ENCODE measurements around the gene SPDYE1. TPM values are rescaled to one million over a fixed set of nuclear protein-coding genes. Genes with fewer than 3 reads are reported as not detected.
"Not testable (repeated sequence)": the region's sequence is repeated elsewhere in the genome, so short reads cannot be mapped to it uniquely, and the experiment has no call there.

SPDYE1 gene
- total RNA-seq, 1 experiment from 2014 or later = not detected

GRCh38 chr7:44037951-44038350 is 40.3 kb downstream of the SPDYE1 start:
- H3K36me3 Mint-ChIP-seq; H3K9me3 Mint-ChIP-seq; H3K4me1 Mint-ChIP-seq; POLR2A ChIA-PET; H3K27ac Mint-ChIP-seq; DNase-seq (ENCODE audit: low spot score); H3K4me3 Mint-ChIP-seq; ATAC-seq: not testable (repeated sequence)
- peaks cover 41% of the 10 kb centered on the region for H3K27me3 Mint-ChIP-seq (ENCODE audit: low read depth)
- CTCF ChIA-PET = interaction anchor here (1.0 kb wide), 1 partner anchor 19 kb away, joined by 3 read pairs; no protein-coding TSS in a partner anchor

- DNase-seq (ENCODE audit: low spot score); H3K36me3 Mint-ChIP-seq; H3K9me3 Mint-ChIP-seq; ATAC-seq; H3K27ac Mint-ChIP-seq; H3K4me1 Mint-ChIP-seq; POLR2A ChIA-PET; H3K4me3 Mint-ChIP-seq: not testable (repeated sequence)
- peaks cover 41% of the 10 kb centered on the region for H3K27me3 Mint-ChIP-seq (ENCODE audit: low read depth)
- CTCF ChIA-PET = interaction anchor here (0.6 kb wide), 1 partner anchor 158 kb away, joined by 3 read pairs; no protein-coding TSS in a partner anchor
Measured at GRCh38 chr7:44038553-44038952, 40.9 kb downstream of the SPDYE1 start.

DNA sequence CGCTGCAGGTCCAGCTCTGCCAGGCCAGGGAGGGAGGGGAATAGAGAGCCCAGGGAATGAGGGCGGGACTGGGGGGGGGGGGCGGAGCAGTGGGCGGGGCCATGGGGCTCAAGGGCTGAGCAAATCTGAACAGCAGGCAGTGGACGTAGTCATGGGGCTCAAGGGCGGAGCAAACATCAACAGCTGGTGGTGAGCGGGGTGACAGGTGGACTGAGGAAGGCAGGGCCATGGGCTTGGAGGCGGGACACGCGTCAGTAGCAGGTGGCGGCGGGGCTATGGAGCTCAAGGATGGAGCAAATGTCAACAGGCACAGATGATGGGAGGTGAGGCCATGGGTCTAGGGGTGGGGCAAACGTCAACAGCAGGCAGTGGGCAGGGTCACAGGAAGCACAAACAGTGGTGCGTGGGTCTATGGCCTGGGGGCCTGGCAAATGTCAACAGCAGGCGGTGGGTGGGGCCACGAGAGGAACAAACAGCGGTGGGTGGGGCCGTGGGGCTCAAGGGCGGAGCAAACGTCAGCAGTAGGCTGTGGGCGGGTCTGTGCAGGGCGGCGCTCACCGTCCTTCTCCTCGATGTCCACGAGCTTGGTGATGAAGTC is 41.4 kb downstream of the SPDYE1 start:
- H3K36me3 Mint-ChIP-seq, H3K9me3 Mint-ChIP-seq, POLR2A ChIA-PET, H3K4me1 Mint-ChIP-seq: not testable (repeated sequence)
- Mint-ChIP-seq H3K4me3 (peak overlapping the region; percentile 68), H3K27me3 (ENCODE audit: low read depth) (peaks cover 41% of the 10 kb centered on the region), H3K27ac (peak overlapping the region; percentile 40; the same call in 1 of the 2 replicates)
- peak; percentile 71 for ATAC-seq
- TF ChIP-seq FOXK1 (CRISPR knock-in tag; IDR thresholded peaks at IDR 0.05) (peak; percentile 79), SP1 (CRISPR knock-in tag; conservative IDR thresholded peaks at IDR 0.05) (0 out of 2 replicates have a peak, but pooled peaks have one; percentile 18)
- CTCF ChIA-PET = interaction anchor here (0.6 to 0.7 kb wide), 2 partner anchors 11 to 157 kb away, joined by 3 to 4 read pairs; no protein-coding TSS in a partner anchor
- DNase-seq (ENCODE audit: low spot score) = peak; percentile 82

GRCh38 chr7:44039800-44040492 is 42.2 kb downstream of the SPDYE1 start:
- H3K4me1 Mint-ChIP-seq = not testable (repeated sequence)

DNA sequence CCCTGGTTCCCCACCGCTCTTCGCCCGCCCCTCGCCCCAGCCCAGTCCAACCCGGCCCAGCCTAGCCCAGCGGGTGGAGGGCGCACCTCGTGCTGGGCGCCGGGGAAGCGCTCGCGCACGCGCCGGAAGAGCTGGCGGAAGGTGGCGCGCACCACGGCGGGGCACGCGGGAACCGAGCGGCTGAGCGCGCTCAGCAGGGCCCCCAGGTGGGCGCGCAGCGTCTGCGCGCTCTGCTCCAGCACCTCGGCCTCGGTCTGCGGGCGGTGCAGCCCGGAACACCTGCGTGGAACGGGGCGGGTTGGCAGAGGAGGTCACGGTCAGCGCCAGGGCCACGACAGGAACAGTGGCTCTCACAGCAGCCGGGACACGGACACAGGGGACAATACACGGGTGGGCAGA is 42.8 kb downstream of the SPDYE1 start:
- H3K9me3 Mint-ChIP-seq, ATAC-seq, CTCF ChIA-PET, H3K36me3 Mint-ChIP-seq, H3K27ac Mint-ChIP-seq, POLR2A ChIA-PET: not testable (repeated sequence)
- peak; percentile 27 for DNase-seq (ENCODE audit: low spot score)
- H3K27me3 Mint-ChIP-seq (ENCODE audit: low read depth) = peaks cover 41% of the 10 kb centered on the region
- 0 out of 2 replicates have a peak, but pooled peaks have one; percentile 27 for TF ChIP-seq SP1 (CRISPR knock-in tag; conservative IDR thresholded peaks at IDR 0.05)
- H3K4me1 Mint-ChIP-seq = peaks cover 12% of the 10 kb centered on the region
- H3K4me3 Mint-ChIP-seq = peak overlapping the region; percentile 68; the same call in 1 of the 2 replicates

More at GRCh38 chr7:44039800-44040492, 42.2 kb downstream of the SPDYE1 start:
- CTCF ChIA-PET; H3K36me3 Mint-ChIP-seq; H3K4me3 Mint-ChIP-seq; POLR2A ChIA-PET; H3K27ac Mint-ChIP-seq; H3K9me3 Mint-ChIP-seq; DNase-seq (ENCODE audit: low spot score): not testable (repeated sequence)
- H3K27me3 Mint-ChIP-seq (ENCODE audit: low read depth) = peaks cover 41% of the 10 kb centered on the region
- peak; percentile 0; the same call in 1 of the 2 replicates for ATAC-seq

DNA sequence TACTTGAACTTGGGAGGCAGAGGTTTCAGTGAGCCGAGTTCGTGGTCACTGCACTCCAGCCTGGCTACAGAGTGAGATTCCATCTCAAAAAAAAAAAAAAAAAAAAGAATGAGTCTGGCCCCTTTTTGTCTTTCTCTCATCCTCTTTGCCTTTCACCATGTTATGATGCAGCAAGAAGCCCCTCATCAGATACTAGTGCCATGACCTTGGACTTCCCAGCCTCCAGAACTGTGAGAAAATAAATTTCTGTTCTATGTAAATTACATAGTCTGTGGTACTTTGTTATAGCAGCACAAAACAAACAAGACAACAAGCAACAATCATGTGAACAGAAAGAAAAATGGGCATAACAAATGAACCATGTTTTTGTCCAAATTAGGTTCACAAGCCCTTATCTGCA is 44.5 kb downstream of the SPDYE1 start:
- no peak overlapping the region for H3K4me3 Mint-ChIP-seq
- no peak for ATAC-seq

More for the DNA sequence above, 44.5 kb downstream of the SPDYE1 start:
- Mint-ChIP-seq H3K27me3 (ENCODE audit: low read depth) (peaks cover 33% of the 10 kb centered on the region), H3K36me3 (peaks cover 7% of the 10 kb centered on the region; the same call in 1 of the 2 replicates), H3K9me3 (peaks cover 5% of the 10 kb centered on the region; the same call in 1 of the 2 replicates), H3K4me1 (peaks cover 13% of the 10 kb centered on the region), H3K27ac (no peak overlapping the region)
- CTCF ChIA-PET = no interaction called here
- DNase-seq (ENCODE audit: low spot score) = no peak
- TF ChIP-seq ZBTB21 (CRISPR knock-in tag; IDR thresholded peaks at IDR 0.05; ENCODE audit: borderline replicate concordance) = no peak
- TF ChIP-seq CBFB (CRISPR knock-in tag; IDR thresholded peaks at IDR 0.05; ENCODE audit: low read depth) = no peak
- no peak for TF ChIP-seq ZNF138 (CRISPR knock-in tag; conservative IDR thresholded peaks at IDR 0.05)
- no peak for TF ChIP-seq GABPB1 (CRISPR knock-in tag; IDR thresholded peaks at IDR 0.05)
- no peak for TF ChIP-seq ESRRA (CRISPR knock-in tag; IDR thresholded peaks at IDR 0.05; ENCODE audit: borderline replicate concordance)
- no peak for TF ChIP-seq MLX (CRISPR knock-in tag; IDR thresholded peaks at IDR 0.05)
- no peak for TF ChIP-seq HMGA2 (CRISPR knock-in tag; IDR thresholded peaks at IDR 0.05)
- no peak for TF ChIP-seq FOXP1 (CRISPR knock-in tag; IDR thresholded peaks at IDR 0.05; ENCODE audit: borderline replicate concordance)
- POLR2A ChIA-PET = interaction anchor here (0.7 kb wide), 1 partner anchor 36 kb away, joined by 6 read pairs; no protein-coding TSS in a partner anchor
